ENCODE results near the gene KIAA0513.

Gene KIAA0513

DNA sequence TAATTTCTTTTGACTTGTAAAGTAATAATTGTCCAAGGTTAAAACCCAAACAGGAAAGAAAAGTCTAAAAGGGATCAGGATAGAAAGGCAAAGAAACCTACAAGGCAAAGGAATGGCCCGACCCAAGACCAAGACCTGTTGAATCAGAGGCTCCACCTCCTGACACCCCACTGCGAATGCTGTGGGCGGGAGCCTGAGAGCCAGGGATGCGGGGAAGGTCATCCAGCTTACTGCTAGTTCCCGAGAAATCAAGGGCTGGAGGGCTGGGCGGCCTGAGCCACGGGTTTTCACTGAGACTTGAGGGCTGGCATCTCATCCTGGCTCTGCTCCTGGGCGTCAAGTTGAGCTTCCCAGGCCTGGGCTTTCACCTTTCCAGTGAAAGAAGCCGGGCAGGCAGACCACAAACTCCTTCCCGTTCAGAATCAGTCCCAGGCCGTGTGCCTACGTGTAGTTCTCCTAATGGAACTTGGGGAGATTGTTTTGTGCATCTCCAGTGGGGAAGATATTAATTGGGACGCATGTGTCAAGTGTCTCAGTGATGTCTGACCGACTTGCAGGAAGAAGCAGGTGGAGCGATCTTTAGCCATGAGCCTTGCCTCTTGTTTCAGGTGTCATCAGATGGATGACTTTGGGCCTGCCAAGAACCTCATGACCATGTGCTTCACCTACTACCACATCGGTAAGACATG is 47.8 kb downstream of the KIAA0513 start:
- DNase-seq = no peak

DNA sequence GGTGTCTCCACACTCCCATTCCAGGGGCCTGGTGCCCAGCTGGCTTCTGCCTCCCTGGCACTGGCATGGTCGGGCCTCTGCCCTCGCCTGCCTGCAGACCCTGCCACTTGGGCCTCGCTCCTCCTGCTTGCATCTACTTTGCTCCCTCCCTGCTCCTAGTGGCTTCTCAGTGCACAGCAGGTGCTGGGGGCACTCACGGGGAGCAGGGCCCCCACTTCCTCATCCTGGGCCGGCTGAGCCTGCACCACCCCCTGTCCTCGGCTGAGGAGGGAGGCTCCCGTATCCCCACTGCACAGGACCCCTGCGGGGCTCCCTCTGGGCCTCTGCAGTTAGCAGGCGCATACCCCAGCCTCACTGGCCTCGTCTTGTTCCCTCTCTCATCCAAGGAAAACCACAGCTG is 49.4 kb downstream of the KIAA0513 start:
- DNase-seq = no peak

DNA sequence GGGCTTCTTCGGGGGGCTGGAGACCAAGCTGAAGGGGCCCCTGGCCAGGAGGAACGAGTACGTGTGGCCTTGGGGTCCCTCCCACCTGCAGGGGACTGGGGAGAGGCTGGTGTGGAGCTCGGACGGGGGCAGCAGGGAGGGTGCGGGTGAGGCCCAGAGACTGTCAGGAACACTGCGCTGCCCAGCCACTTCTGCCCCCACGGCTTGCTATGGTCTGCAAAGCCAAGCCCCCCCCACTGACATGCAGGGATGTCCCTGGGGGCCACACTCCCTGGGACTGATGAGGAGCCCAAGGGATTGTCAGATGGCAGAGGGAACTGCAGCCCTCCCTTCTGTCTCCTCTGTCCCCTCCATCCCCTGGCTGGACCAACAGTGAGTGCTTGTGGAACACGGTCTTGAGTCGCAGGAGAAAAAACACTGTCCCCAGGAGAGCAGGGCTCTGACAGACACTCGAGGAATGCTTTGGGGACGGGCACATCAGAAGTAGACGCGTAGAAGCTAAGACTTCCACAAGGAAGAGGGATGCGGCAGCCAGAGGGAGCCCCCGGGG is 50.1 kb downstream of the KIAA0513 start:
- DNase-seq = no peak

DNA sequence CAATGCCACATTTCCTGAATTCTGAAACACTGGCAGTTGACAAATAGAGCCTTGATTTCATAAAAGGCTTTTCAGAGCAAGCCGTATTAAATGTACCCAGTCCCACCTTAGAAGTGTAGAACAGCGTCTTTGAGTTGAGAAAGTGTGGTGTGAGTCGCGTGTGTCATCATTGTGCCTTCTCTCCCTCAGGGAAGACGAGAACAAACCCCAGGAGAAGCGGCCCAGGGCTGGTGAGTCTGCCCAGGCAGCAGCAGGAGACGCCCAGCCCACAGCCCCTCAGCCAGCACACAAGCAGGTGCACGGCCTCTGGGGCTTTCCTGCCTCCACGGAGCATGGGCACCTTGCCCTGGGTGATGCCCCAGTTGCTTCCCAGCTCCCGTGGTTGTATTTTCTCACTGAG is 50.6 kb downstream of the KIAA0513 start:
- DNase-seq = no peak

DNA sequence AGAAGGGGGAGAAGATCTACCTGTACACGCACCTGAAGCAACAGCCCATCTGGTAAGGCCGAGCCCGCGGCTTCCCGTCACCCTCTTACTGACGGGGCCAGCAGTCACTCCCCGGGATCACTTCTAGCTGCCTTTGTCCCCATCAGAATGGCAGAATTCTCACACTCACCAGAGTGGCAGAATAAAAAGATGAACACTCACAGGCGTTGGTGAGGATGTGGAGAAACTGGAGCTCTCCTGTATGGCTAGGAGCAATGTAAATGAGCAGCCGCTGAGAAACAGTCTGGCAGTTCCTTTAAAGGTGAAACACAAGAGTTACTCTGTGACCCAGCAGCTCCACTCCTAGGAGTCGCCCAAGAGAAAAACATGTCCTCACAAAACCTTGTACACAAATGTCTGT is 51.4 kb downstream of the KIAA0513 start:
- DNase-seq = no peak

DNA sequence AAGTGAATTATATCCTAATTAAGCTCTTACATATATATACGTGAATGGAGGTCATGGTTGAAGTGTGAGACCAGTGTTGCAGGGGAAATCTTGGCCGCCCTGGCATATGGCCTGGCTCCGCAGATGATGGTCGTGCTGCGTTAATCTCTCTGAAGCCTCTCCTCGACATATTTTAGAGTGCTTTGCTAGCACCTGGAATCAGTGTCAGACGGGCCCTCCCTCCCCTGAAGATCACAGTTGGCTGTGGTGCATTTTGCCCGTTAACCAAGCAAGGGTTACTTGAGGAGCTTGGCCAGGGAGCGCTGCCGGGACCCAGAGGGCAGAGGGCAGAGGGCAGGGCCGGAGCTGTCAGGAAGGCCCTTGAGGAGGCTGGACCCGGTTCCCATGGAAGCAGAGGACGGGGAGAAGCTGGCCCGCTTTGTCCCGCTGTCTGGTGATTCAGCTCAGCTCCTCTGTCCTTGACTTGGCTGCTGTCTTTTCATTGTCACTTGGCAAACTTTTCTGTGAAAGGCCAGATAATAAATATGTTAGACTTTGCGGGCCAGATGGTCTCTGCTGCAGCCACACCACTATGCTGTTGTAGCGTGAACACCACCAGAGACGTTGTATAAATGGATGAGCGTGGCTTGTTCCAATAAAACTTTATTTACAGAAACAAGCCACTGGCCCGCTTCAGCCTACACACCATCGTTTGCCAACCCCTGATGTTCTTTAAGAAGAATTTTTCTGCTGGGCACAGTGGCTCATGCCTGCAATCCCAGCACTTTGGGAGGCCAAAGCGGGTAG is 52.4 kb downstream of the KIAA0513 start:
- DNase-seq = no peak

DNA sequence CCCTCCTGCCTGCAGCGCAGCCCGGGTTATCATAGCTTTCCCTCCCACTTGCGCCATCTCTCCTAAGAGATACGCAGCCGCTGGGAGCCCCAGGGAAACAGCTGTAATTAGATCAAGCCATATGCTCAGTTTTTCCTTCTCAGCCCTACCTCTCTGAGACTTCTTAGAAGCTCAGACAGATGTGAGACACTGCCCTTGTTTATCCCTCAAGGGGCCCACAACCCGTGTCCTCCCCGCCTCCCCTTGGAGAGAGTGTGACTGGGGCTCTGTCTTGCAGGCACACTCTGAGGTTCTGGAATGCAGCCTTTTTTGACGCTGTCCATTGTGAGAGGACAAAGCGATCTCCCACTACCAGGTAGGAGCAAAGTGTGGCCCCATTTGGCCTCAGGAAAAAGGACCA is 53.4 kb downstream of the KIAA0513 start:
- DNase-seq = peak; percentile 79

DNA sequence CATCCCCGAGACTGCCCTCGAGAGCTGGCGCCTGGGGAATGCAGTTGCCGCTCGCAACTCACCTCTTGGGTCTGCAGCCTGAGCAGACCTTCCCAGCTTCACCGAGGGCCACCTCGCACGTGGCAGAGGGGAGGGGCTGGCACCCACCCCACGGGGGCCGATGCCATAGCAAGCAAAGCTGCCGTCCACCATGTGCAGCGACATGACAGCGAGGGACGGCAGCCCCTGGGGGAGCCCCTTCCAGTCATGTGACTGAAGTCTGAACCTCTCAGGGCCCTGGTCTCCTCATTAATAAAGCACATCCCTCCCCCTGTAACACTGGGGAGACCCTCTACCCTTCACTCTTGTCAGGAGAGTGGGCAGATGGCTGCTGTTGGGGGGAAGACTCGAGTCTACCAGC is 54.2 kb downstream of the KIAA0513 start:
- no peak for DNase-seq

DNA sequence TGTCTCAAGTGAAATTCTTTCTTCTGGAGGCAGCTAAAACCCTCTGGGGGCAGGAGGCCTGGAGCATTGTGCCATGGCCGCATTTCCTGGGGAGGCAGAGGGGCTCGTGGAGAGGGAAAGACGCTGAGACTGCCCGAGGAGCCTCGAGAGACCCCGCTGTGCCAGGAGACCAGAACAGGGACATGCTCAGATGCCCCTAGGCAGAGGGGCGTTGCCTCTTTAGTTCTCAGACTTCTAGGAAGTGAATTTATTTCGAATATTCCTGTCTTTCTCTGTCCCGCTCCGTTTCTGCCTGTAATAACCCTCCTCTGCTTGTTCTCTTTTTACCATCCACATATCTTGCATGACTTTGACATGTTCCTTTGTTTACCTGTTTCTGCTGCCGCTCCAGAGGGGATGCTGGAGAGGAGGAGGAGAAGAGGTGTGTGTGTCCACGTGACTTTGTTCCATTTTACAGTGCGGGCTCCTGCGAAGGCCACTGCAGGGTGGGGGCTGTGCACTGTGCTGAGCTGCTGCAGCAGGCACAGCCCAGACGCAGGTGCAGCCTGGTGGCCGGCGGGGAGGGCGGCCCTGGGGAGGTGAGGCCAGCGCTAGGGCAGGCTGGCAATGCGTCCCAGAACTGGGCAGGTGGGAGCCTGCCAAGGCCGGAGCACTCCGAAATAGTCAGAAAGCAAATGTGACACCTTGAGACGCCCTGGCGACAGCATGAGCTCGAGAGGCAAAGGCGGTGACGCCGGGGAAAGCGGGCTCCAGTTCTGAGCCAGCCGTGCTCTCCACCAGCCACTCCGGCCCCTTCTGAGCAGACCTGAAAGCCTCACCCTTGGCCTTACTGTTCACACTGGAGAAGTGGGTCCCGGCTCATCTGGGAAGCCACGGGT is 54.8 kb downstream of the KIAA0513 start:
- no peak for DNase-seq

DNA sequence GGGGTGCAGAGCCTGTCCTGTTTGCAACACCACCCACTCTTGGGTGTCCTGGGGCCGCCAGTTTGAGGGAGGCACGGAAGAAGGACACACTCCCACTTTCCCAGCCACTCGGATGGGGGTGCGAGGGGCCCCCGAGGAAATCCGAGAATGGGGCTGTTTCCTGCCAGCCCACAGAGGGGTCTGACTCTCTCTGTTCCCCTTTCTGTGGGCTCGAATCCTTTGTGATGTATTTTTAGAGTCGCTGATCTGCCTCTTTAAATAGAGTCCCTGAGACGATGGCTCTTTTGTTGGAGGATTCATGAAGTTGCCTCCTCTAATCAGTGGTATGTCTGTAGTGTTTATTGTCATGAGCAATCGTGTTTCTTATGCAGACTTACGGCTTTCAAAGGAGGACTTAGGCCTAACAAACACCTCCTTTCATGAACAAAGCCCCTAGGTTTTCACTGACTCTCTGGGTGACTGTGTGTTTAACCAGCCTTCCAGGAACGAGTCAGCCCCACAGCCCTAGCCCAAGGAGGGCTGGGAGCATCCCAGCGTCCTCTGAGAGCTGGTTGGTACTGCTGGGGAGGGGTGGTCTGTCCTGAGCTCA is 55.5 kb downstream of the KIAA0513 start:
- no peak for DNase-seq

DNA sequence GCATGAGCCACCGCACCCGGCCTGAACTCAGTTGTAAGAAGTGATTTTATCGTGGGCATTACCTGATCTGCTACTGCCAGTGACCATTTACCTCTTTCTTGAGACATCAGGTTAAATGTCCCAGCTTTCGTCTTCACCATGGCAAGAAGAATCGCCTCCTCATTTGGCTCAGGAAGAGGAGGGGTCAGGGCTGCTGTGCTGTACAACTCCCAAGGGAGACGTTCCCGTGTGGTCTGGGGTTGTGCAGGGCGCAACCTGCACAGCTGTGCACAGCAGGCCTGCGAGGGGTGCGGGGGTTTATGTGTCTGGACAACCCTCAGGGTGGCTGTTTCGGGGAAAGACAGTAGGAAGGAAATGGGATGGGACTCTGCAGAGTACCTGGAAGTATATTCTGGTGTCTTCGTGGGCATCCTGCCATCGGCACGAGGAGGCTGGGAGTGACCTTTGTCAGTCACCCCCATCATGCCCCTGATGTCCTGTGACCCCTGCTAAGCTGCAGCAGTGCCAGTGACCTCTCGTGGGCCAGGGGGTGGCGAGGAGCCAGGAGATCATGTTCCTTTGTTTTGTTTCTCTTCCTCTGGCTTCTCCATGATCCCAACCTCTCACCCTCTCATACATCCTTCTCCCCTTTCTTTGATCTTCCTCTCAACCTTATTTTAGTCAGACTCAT is 57.4 kb downstream of the KIAA0513 start:
- DNase-seq = no peak

DNA sequence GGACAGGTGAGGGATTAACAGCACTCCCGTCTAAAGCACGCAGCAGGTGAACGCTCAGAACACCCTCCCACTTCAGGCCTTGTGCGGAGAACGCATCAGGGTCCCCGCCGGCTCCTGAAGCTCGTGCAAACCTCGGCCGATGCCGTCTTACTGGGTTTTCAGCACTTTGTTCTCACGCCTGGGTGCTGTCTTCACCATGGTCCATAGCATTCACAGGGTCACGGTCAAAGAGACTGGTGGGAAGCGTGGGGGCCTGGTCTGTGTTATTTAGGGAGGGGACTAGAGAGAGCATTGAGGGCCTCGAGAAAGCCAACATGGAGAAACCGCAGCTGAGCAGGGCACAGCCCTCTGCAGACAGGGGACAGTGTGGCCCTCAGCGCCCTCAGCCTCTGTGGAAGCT is 58.1 kb downstream of the KIAA0513 start:
- no peak for DNase-seq

DNA sequence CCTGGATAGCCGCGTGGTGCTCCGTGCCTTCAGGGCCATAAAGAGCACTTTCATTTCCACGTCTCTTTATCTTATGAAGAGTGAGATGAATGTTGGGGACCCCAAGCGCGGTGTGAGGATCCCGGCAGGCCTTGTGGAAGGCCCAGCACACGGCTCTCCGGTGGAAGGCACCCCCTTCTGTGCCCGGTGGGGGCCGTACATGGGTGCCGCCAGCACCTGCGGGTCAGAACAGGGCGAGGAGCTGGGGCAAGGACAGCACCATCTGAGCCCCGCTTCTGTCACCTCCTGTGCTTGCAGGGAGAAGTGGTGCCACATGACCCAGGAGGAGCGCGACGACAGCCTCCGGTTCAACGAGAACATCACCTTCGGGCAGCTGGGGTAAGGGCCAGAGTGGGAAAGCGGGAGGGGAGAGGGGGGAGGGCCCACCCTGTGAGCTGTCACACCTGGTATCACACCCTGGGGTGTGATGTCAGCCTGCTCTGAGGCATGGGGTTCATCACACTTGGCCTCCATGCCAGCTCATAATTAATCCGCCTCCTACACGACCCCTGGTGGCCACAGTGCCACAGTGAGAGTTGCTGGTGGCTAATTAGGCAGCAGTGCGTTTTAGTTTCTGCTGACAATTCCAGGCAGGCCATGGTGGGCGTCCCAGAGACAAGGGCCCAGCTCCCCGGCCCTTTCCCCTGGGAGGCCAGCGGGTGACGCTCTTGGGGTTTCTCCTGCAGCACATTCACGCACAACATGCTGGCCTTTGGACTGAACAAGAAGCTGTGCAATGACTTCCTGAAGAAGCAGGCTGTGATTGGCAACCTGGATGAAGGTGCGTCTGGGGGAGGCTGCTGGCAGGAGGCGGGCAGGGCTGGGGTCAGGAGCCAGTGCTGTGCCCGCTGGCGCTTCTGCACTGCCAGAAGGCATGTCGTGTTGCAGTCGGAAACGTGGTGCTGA is 59.0 kb downstream of the KIAA0513 start:
- peak; percentile 48 for DNase-seq

DNA sequence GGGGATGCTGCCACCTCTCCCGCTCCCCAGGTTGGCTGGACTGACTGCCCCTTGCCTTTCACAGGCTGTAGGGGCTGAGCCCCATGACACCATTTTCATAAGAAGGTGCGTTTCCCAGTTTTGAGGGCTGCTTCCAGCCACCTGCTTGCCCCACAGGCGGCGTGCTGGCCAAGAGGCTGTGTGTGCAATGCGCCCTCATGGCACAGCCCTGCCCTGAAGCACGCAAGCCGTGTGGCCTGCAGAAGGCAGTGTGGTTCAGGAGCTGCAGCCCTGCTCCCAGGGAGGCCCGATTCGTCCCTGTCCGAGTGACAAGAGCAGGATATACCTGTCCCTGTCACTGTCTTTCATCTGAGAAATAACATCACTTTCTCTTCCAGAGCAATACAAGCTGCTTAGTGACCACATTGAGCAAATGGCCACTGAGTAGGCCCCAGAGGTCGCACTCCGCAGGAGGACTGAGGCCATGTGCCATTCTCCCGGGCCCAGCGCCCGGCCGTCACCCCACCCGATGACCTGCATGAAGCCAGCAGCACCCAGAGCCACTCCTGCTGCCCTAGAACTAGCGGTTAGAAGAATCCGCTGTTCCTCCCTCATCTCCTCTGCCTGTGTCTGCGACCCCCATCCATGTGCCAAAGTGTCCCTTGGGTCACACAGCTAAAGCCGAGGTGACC is 60.4 kb downstream of the KIAA0513 start:
- no peak for DNase-seq

DNA sequence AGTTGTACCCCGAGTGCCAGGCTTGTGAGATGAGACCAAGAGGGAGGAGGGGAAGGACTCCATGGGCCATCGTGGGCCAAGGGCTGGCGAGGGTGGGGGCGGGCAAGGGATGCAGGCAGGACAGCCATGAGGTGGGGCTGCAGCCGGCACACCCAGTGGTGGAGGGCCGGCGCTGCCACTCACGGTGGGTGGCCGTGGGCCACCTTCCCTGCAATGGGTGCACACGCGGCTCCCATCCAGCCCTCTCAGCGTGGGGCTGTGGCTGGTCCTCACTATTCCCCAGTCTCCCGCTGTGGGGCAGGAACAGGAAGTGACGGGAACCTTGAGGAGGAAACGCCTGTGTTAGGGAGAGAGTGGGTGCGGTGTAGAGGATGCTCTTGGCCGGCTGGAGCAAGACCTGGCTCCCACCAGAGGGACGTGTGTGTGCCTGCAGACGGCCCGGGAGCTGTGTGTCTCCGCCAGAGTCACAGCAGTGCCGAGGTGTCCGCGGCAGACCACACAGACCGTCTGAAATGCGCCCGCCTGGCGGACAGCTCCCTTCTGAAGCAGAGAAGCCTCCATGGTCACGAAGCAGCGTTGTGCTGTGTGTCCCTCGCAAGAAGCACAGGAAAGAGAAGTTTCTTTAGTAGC is 61.1 kb downstream of the KIAA0513 start:
- no peak for DNase-seq

DNA sequence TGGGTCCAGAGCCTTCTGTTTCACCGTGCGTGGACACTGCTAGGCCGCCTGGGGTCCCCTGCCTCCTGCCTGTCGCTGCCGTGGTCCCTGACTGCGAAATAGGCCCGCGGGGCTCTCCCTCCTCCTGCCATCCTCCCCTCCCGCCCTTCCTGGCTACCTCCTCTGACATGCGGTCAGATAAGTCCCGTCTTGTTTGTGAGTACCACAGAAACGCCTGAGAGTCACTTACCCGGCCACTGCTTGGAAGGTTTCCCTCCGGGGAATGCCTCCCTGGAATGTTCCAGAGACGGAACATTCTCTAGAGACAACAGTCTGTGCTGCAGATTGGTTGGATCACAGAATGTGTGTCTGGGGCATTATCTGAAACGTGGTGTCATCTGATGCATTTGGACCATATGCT is 61.9 kb downstream of the KIAA0513 start:
- no peak for DNase-seq

DNA sequence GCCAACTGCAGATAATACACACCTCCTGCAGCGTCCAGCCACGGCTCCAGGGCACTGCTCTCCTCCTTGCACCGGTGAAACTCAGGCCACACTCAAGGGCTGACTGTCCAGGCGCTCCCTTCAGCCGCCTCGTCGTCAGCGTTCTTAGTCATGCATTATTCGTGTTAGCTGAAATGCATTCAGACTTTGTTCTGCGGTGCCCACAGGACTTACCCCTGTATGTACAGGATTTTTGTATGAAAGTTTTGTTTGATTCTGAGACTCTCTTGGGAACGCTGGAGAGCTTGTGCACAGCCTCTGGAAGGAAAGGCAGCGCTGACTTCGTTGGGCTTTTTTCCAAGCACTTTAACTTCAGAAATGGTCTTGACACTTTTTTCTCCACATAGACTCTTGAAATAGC is 62.6 kb downstream of the KIAA0513 start:
- DNase-seq = no peak

DNA sequence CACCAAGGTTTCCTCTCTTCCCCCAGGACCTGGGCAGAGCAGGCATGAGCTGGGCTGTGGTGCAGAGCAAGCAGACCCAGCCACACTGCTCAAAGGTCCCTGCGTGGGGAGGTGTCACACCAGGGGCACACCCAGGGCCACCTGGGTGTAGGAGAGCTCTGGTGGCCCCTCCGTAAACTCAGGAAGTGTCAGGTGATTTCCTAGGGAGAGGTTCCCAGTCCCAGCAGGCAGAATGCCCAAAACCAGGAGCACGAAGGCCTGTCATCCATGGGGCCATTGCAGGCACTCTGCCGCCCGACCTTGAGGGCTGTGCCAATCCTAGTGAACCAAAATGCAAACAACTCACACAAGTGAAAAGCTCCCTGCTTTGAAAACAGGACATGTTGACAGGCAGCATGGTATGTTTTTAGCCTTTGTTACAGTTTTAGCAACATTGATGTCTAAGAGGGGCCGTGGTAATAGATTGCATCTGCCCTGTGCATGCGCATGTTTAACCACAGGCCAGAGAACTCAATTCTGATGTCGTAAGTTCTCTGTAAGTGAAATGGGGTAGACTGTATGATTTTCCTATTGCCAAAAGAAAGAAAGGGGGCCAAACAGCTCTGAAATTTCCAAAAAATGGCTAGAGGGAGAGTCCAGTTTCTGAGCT is 63.4 kb downstream of the KIAA0513 start:
- no peak for DNase-seq

DNA sequence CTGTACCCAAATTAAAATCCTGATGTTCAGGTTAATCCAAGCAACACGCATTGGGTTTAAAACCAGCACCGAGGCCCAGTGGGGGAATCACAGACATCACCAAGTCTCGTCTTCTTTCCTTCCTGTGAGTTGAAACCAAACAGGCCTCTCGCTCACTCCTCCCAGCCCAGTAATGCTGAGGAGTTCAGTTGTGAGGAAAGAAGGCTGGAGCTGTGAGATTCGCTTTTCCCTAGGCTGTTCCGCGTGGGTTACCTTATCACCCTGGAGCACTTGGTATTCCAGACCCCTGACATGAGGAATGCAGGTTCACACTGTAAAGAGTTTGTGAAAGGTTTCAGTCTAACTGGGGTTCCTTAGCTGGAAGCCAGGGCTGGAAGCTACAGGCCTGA is 63.9 kb downstream of the KIAA0513 start:
- no peak for DNase-seq

DNA sequence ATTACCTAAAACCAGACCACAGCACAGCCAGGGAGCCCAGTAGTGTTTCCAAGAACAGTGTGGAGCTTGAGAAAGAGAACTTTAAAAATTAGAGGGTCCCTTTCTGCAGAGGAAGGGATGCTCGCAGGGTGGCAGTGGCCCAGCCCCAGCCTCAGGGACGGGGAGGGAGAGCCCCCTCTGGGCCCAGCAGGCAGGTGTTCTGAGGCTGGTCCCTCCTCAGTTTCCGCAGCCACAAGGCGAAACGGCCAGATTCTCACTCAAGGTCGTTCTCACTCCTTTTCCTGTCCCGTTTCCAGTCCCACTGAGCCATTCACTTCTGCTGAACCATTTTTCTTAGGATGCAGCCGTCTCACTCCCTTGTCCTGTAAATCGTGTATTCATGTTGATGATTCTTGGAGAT is 64.7 kb downstream of the KIAA0513 start:
- DNase-seq = no peak
